ENCODE measurements around the gene MICAL1.

DNA sequence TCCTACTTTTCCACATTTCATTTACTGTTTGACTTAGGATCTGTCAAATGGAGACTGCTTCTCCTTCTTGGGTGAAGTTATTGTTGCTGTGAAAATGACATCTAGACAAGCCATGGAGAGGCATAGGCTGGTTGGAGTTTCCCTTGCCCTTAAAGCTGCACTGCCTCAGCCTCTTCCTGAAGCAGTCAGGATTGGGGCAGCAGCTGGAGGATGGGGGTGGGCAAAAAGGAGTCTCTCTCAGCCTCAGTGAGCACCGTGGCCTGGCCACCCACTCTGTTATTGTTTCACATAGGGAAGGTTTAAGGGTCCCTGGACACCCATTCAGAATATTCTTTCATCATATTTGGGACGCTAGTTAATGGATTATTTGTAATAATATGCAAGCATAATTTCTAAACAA, 35.1 kb upstream of the MICAL1 start:
- TF ChIP-seq EZH2 (IDR thresholded peaks at IDR 0.05) (no peak), EZH2phosphoT487 (IDR thresholded peaks at IDR 0.05) (no peak)
- TF ChIP-seq, protein P1, sequence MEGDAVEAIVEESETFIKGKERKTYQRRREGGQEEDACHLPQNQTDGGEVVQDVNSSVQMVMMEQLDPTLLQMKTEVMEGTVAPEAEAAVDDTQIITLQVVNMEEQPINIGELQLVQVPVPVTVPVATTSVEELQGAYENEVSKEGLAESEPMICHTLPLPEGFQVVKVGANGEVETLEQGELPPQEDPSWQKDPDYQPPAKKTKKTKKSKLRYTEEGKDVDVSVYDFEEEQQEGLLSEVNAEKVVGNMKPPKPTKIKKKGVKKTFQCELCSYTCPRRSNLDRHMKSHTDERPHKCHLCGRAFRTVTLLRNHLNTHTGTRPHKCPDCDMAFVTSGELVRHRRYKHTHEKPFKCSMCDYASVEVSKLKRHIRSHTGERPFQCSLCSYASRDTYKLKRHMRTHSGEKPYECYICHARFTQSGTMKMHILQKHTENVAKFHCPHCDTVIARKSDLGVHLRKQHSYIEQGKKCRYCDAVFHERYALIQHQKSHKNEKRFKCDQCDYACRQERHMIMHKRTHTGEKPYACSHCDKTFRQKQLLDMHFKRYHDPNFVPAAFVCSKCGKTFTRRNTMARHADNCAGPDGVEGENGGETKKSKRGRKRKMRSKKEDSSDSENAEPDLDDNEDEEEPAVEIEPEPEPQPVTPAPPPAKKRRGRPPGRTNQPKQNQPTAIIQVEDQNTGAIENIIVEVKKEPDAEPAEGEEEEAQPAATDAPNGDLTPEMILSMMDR (IDR thresholded peaks at IDR 0.05), result no peak

Data from neural progenitor cell (in vitro differentiated cells).